Central memory CD8-positive, alpha-beta T cell (primary cell): ENCODE measurements around the gene NEDD1.
A peak's percentile ranks its signal among the peaks of the same experiment; 100 is the strongest.

Source experiments
- ATAC-seq: fragments of 150-1000 bp; cut with Tn5 transposase; replicated peaks from 2 replicates; pipeline ENCODE4 v1.10.0; 2022; ENCODE audit warnings: mild to moderate bottlenecking, moderate FRiP score, moderate number of reproducible peaks; ENCODE audit not compliant: poor library complexity, severe bottlenecking; ENCODE audit errors: extremely low read depth
- DNase-seq, 2 donors: peaks; one replicate each; pipeline ENCODE4 v3.0.0; 2021; ENCODE audit warnings: low spot score in 2 of 2
- H3K27ac Mint-ChIP-seq: one replicate; pipeline ENCODE4 v1.8.0; 2022; ENCODE audit warnings: low read depth, mild to moderate bottlenecking, moderate library complexity, mixed read lengths
- H3K27me3 Mint-ChIP-seq: one replicate; pipeline ENCODE4 v1.8.0; 2022; ENCODE audit warnings: mixed read lengths
- H3K36me3 Mint-ChIP-seq: one replicate; pipeline ENCODE4 v1.8.0; 2022; ENCODE audit warnings: mild to moderate bottlenecking, moderate library complexity, mixed read lengths; ENCODE audit not compliant: insufficient read depth
- H3K4me1 Mint-ChIP-seq: one replicate; pipeline ENCODE4 v1.8.0; 2022; ENCODE audit warnings: mixed read lengths
- H3K4me3 Mint-ChIP-seq: one replicate; pipeline ENCODE4 v1.8.0; 2022; ENCODE audit warnings: mild to moderate bottlenecking, moderate library complexity, mixed read lengths
- H3K9me3 Mint-ChIP-seq: one replicate; pipeline ENCODE4 v1.8.0; 2022; ENCODE audit warnings: mixed read lengths

The NEDD1 gene, protein sequence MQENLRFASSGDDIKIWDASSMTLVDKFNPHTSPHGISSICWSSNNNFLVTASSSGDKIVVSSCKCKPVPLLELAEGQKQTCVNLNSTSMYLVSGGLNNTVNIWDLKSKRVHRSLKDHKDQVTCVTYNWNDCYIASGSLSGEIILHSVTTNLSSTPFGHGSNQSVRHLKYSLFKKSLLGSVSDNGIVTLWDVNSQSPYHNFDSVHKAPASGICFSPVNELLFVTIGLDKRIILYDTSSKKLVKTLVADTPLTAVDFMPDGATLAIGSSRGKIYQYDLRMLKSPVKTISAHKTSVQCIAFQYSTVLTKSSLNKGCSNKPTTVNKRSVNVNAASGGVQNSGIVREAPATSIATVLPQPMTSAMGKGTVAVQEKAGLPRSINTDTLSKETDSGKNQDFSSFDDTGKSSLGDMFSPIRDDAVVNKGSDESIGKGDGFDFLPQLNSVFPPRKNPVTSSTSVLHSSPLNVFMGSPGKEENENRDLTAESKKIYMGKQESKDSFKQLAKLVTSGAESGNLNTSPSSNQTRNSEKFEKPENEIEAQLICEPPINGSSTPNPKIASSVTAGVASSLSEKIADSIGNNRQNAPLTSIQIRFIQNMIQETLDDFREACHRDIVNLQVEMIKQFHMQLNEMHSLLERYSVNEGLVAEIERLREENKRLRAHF

DNA sequence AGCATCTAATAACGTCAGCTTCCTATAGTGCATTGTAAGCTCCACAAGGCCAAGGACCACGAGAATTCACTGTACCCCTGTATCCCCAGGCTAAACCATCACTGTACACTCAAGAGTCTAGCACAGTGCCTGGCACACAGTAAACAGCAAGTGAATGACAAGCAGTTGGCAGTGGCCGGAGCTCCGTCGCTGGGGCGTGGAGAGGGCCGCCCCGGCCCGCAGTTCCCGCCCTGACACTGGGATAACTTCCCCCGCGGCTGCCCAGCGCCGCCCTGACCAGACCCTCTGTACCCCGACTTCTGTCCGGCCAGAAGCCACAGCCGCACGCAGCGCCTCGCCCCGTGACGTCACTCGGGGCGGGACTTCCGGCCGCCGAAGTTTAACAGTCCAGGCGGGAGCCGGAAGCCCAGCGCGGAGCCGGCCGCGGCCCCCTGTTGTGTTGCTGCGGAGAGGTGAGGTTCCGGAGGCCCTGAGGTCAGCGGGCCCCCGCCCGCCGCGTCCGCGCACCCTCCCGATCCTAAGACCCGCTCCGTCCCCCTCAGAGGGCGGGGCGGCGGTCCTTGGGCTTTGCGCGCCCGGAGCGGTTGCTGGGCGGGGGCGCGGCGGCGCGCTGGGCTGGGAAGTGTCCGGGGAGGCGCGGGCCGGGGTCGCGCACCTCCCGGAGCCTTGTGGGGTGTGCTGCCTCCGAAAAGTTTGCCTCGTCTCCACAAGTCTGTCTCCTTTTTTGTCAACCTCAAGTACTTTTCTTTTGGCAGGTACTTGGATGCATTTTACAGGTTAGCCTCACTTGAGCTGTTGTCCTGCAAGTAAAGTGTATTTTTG is at the start of gene NEDD1:
Gene NEDD1, plus strand, starts transcription at position 409 of the 822 bp plus-strand sequence. CDS start 2,503 bp downstream, outside the sequence.
- peak within 1 kb of the TSS; percentile 99 for H3K27ac Mint-ChIP-seq
- peak; percentile 78 for ATAC-seq
- H3K9me3 Mint-ChIP-seq, result no peaks in the 10 kb centered on the region
- H3K4me3 Mint-ChIP-seq, result peak within 1 kb of the TSS; percentile 97
- peaks cover 46% of the 10 kb centered on the region for H3K4me1 Mint-ChIP-seq
- DNase-seq, result peak; percentile 69 to 75
- H3K36me3 Mint-ChIP-seq, result peaks cover 15% of the 10 kb centered on the region
- H3K27me3 Mint-ChIP-seq, result no peaks in the 10 kb centered on the region

DNA sequence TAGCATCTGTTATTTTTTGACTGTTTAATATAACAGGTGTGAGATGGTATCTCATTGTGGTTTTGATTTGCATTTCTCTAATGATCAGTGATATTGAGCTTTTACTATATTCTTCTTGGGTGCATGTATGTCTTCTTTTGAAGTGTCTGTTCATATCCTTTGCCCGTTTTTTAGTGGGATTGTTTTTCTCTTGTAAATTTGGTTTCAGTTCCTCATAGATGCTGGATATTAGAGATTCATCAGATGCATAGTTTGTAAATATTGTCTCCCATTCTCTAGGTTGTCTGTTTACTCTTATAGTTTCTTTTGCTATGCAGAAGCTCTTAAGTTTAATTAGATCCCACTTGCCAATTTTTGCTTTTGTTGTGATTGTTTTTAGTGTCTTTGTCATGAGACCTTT is 48.9 kb upstream of the NEDD1 start:
- no peak for DNase-seq
- Mint-ChIP-seq H3K27ac (no peak overlapping the region), H3K36me3 (no peaks in the 10 kb centered on the region), H3K4me3 (no peak overlapping the region), H3K9me3 (peaks cover 8% of the 10 kb centered on the region), H3K4me1 (no peaks in the 10 kb centered on the region), H3K27me3 (peaks cover 47% of the 10 kb centered on the region)
- no peak for ATAC-seq

DNA sequence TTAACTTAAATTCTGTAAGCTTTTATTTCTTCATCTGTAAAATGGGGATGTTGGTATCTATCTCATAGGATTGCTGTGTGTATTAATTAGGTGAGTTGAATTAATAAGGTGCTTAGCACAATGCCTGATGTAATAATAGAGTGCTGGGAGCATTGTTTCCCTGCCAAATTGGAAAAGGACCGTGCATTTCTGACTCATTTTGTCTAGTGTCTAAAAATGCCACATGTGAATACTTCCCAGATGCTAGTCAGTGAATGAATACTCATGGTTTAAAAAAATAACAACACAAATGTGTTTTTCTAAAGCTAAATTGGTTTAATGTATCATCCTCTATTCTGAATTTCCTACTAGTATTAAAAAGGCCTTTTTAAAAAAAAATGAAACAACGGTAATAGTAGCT is 45.4 kb upstream of the NEDD1 start:
- peaks cover 8% of the 10 kb centered on the region for H3K9me3 Mint-ChIP-seq
- ATAC-seq, result no peak

DNA sequence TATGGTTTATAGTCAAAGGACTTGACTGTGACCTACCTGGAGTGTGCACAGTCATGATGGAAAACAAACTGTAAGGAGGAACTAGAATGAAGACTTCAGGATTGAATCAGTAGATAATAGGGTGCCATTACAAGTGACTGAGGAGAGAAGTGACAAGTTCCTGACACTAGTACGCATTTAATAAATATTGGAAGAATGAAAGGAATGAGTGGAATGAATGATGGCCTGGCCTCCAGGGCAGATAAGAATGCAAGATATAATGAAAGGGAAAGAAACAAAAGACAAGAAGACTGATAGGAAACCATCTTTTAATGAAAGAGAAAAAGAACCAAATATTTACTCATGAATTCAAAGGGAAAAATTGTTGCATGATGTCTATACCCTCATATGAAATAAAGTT is 44.7 kb upstream of the NEDD1 start:
- Mint-ChIP-seq H3K4me1 (no peaks in the 10 kb centered on the region), H3K9me3 (peaks cover 5% of the 10 kb centered on the region), H3K27ac (no peak overlapping the region), H3K36me3 (no peaks in the 10 kb centered on the region), H3K27me3 (peaks cover 59% of the 10 kb centered on the region), H3K4me3 (no peak overlapping the region)
- ATAC-seq (no peak), DNase-seq (no peak)

More for the DNA sequence above, 45.4 kb upstream of the NEDD1 start:
- Mint-ChIP-seq H3K27me3 (peaks cover 62% of the 10 kb centered on the region), H3K27ac (no peak overlapping the region), H3K4me1 (no peaks in the 10 kb centered on the region), H3K4me3 (no peak overlapping the region), H3K36me3 (no peaks in the 10 kb centered on the region)
- DNase-seq, result no peak

DNA sequence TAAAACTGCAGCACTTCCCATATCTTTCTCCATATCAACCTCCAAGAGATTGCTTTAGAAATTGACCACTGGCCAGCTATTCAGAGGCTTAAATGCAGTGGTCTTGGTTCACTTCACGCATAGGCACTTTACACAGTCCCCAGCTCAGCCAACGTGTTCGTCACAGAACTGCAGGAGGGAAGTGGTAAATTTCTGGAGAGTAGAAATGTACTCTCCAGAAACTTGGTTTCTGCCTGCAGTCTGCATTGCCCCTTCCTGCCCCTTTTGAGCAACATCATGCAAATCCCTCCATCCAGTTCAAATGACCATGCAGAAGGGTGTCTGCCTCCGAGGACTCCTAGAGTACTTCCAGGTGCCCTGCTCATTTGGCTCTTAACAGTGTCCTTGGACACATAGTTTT is 42.7 kb upstream of the NEDD1 start:
- Mint-ChIP-seq H3K9me3 (no peaks in the 10 kb centered on the region), H3K27ac (no peak overlapping the region), H3K27me3 (peaks cover 63% of the 10 kb centered on the region), H3K36me3 (no peaks in the 10 kb centered on the region), H3K4me3 (no peak overlapping the region), H3K4me1 (no peaks in the 10 kb centered on the region)
- DNase-seq (no peak), ATAC-seq (no peak)

DNA sequence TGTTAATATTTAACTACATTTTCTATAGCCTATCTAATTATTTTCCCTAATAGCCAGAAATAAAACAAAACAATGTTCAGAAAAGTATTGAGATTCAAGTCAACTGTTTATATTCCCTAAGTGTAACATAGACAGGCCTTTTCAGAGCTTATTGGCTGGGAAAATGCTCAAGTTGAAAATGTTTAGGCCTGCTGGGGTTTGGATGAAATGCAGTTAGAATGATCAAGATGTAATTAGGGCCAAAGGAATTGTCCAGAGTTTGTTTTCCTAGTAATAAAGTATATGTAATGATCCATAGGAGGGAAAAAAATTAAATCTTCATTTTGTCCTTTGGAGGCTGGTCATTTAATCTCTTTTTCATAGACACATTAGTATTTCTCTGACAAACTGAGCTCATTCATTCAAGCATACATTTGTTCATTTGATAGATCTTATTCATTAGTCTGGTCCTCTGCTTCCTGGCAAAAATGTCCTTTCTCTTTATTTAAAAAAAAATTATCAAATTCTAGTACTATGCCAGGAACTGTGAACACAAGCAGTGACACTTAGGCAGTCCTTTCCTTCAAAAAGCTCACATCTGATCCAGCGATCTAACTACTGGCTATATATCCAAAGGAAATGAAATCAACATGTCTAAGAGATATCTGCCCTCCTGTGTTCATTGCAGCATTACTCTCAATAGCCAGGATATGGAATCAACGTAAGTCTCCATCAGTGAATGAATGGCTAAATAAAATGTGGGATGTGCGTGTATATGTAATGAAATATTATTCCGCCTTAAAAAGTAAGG is 40.1 kb upstream of the NEDD1 start:
- no peaks in the 10 kb centered on the region for H3K9me3 Mint-ChIP-seq
- H3K4me1 Mint-ChIP-seq, result no peaks in the 10 kb centered on the region
- DNase-seq (no peak), ATAC-seq (no peak)
- no peak overlapping the region for H3K4me3 Mint-ChIP-seq
- no peak overlapping the region for H3K27ac Mint-ChIP-seq
- peaks cover 70% of the 10 kb centered on the region for H3K27me3 Mint-ChIP-seq
- no peaks in the 10 kb centered on the region for H3K36me3 Mint-ChIP-seq

DNA sequence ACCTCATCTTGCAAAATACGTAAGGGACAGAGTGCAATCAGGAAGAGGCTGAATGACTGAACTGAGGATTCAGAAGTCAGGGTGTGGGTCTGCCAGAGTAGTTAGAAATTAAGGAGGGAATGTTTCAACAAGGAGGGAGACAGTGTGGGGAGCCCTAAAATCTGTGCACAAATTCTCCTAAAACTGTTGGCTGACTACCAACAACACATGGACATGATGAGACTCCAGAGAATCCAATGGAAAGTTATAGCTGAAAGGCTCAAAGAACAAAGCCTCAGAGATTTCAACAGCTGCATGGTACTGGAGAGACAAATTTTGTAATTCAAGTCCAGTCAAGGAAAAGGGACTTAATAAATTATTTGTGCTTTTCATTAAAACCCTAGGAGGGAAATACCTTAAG is 36.1 kb upstream of the NEDD1 start:
- H3K27ac Mint-ChIP-seq, result no peak overlapping the region
- no peaks in the 10 kb centered on the region for H3K4me1 Mint-ChIP-seq
- H3K27me3 Mint-ChIP-seq, result peaks cover 63% of the 10 kb centered on the region
- no peaks in the 10 kb centered on the region for H3K36me3 Mint-ChIP-seq
- no peak for DNase-seq
- no peaks in the 10 kb centered on the region for H3K9me3 Mint-ChIP-seq
- no peak for ATAC-seq
- H3K4me3 Mint-ChIP-seq, result no peak overlapping the region

DNA sequence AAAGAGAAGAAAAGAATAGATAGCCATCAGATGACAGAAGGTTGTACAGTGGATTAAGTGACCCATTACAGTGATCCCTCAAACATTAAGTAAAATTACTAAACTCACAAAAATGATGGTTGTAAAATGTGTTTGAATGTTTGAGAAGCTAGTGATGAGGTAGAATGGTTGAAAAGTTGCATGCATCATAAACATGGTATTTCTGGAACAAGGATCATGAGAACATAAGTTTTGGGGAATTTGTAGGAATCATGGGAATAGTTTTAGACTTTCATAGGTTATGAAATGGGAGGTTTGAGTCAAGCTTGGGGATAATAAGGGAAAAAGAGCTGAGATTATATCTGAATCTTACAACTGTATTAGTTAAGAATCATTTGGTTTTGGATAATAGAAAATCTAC is 34.1 kb upstream of the NEDD1 start:
- ATAC-seq, result no peak
- no peak for DNase-seq
- no peak overlapping the region for H3K27ac Mint-ChIP-seq
- H3K36me3 Mint-ChIP-seq, result no peaks in the 10 kb centered on the region
- H3K4me3 Mint-ChIP-seq, result no peak overlapping the region
- no peaks in the 10 kb centered on the region for H3K9me3 Mint-ChIP-seq
- no peaks in the 10 kb centered on the region for H3K4me1 Mint-ChIP-seq
- peaks cover 72% of the 10 kb centered on the region for H3K27me3 Mint-ChIP-seq

DNA sequence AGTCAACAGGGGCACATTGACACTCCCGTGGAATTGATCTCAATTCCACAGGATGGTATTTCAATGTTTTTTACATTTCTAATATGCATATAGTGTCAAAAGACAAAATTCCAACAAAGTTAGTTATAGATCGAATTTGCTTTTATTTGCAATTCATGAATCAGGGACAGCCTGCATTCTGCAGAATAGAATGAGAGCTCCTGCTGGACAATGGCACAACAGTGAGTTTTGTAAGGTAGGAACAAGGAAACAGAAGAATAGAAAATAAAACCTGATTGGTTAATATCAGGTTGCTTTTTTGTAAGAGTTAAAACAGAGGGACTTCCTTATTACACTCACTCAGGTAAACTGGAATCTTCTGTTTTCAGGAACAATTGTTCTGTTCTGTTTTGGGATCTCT is 32.8 kb upstream of the NEDD1 start:
- ATAC-seq (no peak), DNase-seq (no peak)
- Mint-ChIP-seq H3K27me3 (peaks cover 70% of the 10 kb centered on the region), H3K36me3 (no peaks in the 10 kb centered on the region), H3K4me3 (no peak overlapping the region), H3K9me3 (no peaks in the 10 kb centered on the region), H3K4me1 (no peaks in the 10 kb centered on the region), H3K27ac (no peak overlapping the region)

DNA sequence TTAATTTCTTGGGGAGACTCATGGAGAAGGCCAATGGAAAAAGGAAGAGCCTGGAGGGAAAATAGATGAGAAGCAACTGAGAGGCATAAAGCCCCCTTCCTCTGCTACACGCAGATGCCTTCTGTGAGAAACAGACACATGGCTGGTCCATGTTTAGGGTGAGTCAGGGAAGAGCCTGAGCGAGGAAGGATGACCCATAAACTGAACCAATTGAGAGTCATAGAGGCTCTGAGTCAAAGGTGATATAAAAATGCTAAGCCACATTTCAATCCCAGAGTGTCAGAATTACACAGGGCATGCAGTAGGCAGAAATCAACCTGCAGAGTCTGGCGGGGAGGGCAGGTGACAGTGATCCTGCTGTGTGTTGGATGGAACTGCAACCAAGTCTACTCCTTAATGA is 30.1 kb upstream of the NEDD1 start:
- no peaks in the 10 kb centered on the region for H3K36me3 Mint-ChIP-seq
- no peak overlapping the region for H3K4me3 Mint-ChIP-seq
- H3K27me3 Mint-ChIP-seq, result peaks cover 65% of the 10 kb centered on the region
- ATAC-seq (no peak), DNase-seq (no peak)
- H3K9me3 Mint-ChIP-seq, result no peaks in the 10 kb centered on the region
- H3K4me1 Mint-ChIP-seq, result no peaks in the 10 kb centered on the region
- H3K27ac Mint-ChIP-seq, result no peak overlapping the region

DNA sequence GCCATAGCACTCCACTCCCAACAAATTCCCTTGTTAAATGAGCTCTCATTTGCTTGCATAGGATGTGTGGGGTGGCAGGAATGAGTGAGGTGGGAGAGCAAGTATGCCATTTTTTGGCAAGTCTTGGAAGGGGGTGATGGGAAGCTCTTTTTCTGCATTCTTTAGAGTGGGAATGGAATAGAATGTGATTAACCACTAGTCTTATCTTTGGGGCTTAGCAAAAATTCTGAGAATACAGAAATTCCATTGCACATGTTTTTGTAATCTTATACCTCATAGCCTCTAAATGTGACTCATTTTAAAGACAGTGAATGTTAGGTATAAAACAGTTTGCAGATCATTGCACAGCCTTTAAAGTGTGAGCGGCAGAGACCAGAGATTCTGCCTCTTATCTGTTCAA is 28.4 kb upstream of the NEDD1 start:
- peaks cover 57% of the 10 kb centered on the region for H3K27me3 Mint-ChIP-seq
- H3K9me3 Mint-ChIP-seq, result no peaks in the 10 kb centered on the region
- H3K4me1 Mint-ChIP-seq, result no peaks in the 10 kb centered on the region
- no peaks in the 10 kb centered on the region for H3K36me3 Mint-ChIP-seq
- DNase-seq, result no peak
- no peak overlapping the region for H3K4me3 Mint-ChIP-seq
- no peak for ATAC-seq
- H3K27ac Mint-ChIP-seq, result no peak overlapping the region

DNA sequence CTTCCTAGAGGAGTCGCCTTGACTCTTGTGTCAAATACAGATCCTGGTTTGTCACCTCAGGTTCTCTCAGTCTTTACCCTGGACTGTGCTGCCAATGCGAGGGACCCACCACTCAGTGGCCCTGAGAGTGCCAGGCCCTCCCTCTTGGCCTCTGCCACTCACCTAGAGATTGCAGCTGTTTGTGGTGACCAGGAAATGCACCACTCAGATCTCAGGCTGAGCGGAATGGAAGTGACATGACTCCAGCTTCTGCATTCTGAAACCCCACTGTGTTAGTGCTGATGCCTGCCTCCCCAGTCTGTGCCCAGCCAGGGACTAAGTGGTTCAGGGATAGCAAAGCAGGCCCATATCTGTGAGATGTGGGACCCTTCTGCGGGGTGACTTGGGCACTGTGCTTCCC is 27.8 kb upstream of the NEDD1 start:
- H3K9me3 Mint-ChIP-seq, result no peaks in the 10 kb centered on the region
- no peak overlapping the region for H3K27ac Mint-ChIP-seq
- H3K27me3 Mint-ChIP-seq, result peaks cover 57% of the 10 kb centered on the region
- H3K4me1 Mint-ChIP-seq, result no peaks in the 10 kb centered on the region
- H3K36me3 Mint-ChIP-seq, result no peaks in the 10 kb centered on the region
- DNase-seq, result no peak
- no peak for ATAC-seq
- no peak overlapping the region for H3K4me3 Mint-ChIP-seq
